Measurements from ENCODE around the gene REXO1.
"Not testable (repeated sequence)": the region's sequence is repeated elsewhere in the genome, so short reads cannot be mapped to it uniquely, and the experiment has no call there.

Gene REXO1

GRCh38 chr19:1809678-1810077 is 38.6 kb downstream of the REXO1 start:
- no peak for DNase-seq
- in situ Hi-C loops (cut with HindIII; ENCODE audit: low pct_ligation_motif_present, low pct_unique_long_range_greater_than_20kb, low sequenced_read_pairs): no loop called here

GRCh38 chr19:1808395-1808731 is 39.9 kb downstream of the REXO1 start:
- DNase-seq: no peak

GRCh38 chr19:1807695-1808394 is 40.4 kb downstream of the REXO1 start:
- in situ Hi-C loops (cut with HindIII; ENCODE audit: low pct_ligation_motif_present, low pct_unique_long_range_greater_than_20kb, low sequenced_read_pairs): no loop called here
- DNase-seq: no peak

More at GRCh38 chr19:1808395-1808731, 39.9 kb downstream of the REXO1 start:
- in situ Hi-C loops (cut with HindIII; ENCODE audit: low pct_ligation_motif_present, low pct_unique_long_range_greater_than_20kb, low sequenced_read_pairs): no loop called here

- DNase-seq: no peak
- in situ Hi-C loops (cut with HindIII; ENCODE audit: low pct_ligation_motif_present, low pct_unique_long_range_greater_than_20kb, low sequenced_read_pairs): no loop called here
Observed at GRCh38 chr19:1807030-1807694, 41.1 kb downstream of the REXO1 start.

- no peak for DNase-seq
- in situ Hi-C loops (cut with HindIII; ENCODE audit: low pct_ligation_motif_present, low pct_unique_long_range_greater_than_20kb, low sequenced_read_pairs): no loop called here
Observed at GRCh38 chr19:1806184-1807029, 41.9 kb downstream of the REXO1 start.

GRCh38 chr19:1805401-1806183 is 42.7 kb downstream of the REXO1 start:
- in situ Hi-C loops (cut with HindIII; ENCODE audit: low pct_ligation_motif_present, low pct_unique_long_range_greater_than_20kb, low sequenced_read_pairs): no loop called here
- DNase-seq: no peak

- in situ Hi-C loops (cut with HindIII; ENCODE audit: low pct_ligation_motif_present, low pct_unique_long_range_greater_than_20kb, low sequenced_read_pairs): no loop called here
- no peak for DNase-seq
Observed at GRCh38 chr19:1804858-1805257, 43.4 kb downstream of the REXO1 start.

- DNase-seq: no peak
- in situ Hi-C loops (cut with HindIII; ENCODE audit: low pct_ligation_motif_present, low pct_unique_long_range_greater_than_20kb, low sequenced_read_pairs): no loop called here
Observed at GRCh38 chr19:1799695-1800342, 48.5 kb downstream of the REXO1 start.

- in situ Hi-C loops (cut with HindIII; ENCODE audit: low pct_ligation_motif_present, low pct_unique_long_range_greater_than_20kb, low sequenced_read_pairs); DNase-seq: not testable (repeated sequence)
Observed at GRCh38 chr19:1797313-1797712, 51.0 kb downstream of the REXO1 start.

- no peak for DNase-seq
- in situ Hi-C loops (cut with HindIII; ENCODE audit: low pct_ligation_motif_present, low pct_unique_long_range_greater_than_20kb, low sequenced_read_pairs): no loop called here
Observed at GRCh38 chr19:1796395-1797142, 51.7 kb downstream of the REXO1 start.

- in situ Hi-C loops (cut with HindIII; ENCODE audit: low pct_ligation_motif_present, low pct_unique_long_range_greater_than_20kb, low sequenced_read_pairs): no loop called here
- DNase-seq: no peak
Observed at GRCh38 chr19:1794424-1795172, 53.7 kb downstream of the REXO1 start.

- in situ Hi-C loops (cut with HindIII; ENCODE audit: low pct_ligation_motif_present, low pct_unique_long_range_greater_than_20kb, low sequenced_read_pairs): no loop called here
- DNase-seq: no peak
Observed at GRCh38 chr19:1791879-1792278, 56.4 kb downstream of the REXO1 start.

GRCh38 chr19:1790054-1790792 is 58.1 kb downstream of the REXO1 start:
- in situ Hi-C loops (cut with HindIII; ENCODE audit: low pct_ligation_motif_present, low pct_unique_long_range_greater_than_20kb, low sequenced_read_pairs): no loop called here
- DNase-seq: no peak

GRCh38 chr19:1789261-1790041 is 58.8 kb downstream of the REXO1 start:
- no peak for DNase-seq
- in situ Hi-C loops (cut with HindIII; ENCODE audit: low pct_ligation_motif_present, low pct_unique_long_range_greater_than_20kb, low sequenced_read_pairs): no loop called here

- in situ Hi-C loops (cut with HindIII; ENCODE audit: low pct_ligation_motif_present, low pct_unique_long_range_greater_than_20kb, low sequenced_read_pairs): no loop called here
- no peak for DNase-seq
Observed at GRCh38 chr19:1787116-1787515, 61.2 kb downstream of the REXO1 start.

- in situ Hi-C loops (cut with HindIII; ENCODE audit: low pct_ligation_motif_present, low pct_unique_long_range_greater_than_20kb, low sequenced_read_pairs): no loop called here
- DNase-seq: no peak
Observed at GRCh38 chr19:1786668-1787067, 61.6 kb downstream of the REXO1 start.

All from ACHN (cell line).